PFSK-1 (cell line): ENCODE data around the gene LIPF.

Experiments used
- POLR2AphosphoS5 ChIP-seq: IDR thresholded peaks from 2 replicates; pipeline ENCODE4 v1.6.1; 2012; ENCODE audit warnings: low read depth, mild to moderate bottlenecking, control low read depth, low read length, moderate library complexity
- REST ChIP-seq, 2 experiments: IDR thresholded peaks; 2 replicates each; pipeline versions ENCODE4 v1.6.1 to v1.8.0; 2011 to 2012; ENCODE audit warnings: low read depth in 2 of 2, low read length in 2 of 2, control low read depth in 1 of 2, inconsistent platforms in 1 of 2, mild to moderate bottlenecking in 1 of 2, moderate library complexity in 1 of 2; ENCODE audit not compliant: insufficient read depth in 1 of 2
- TAF1 ChIP-seq: IDR thresholded peaks from 2 replicates; pipeline ENCODE4 v1.6.1; 2012; ENCODE audit warnings: low read length, control low read depth, borderline replicate concordance; ENCODE audit not compliant: insufficient read depth

- no peak for TF ChIP-seq REST (IDR thresholded peaks at IDR 0.05; ENCODE audit: insufficient read depth in 1 of 2, low read depth in 2 of 2, low read length in 2 of 2)
- TF ChIP-seq POLR2AphosphoS5, result no peak
- TF ChIP-seq TAF1, result no peak
Measured at GRCh38 chr10:88680958-88681357, 16.7 kb downstream of the LIPF start.
